Activated gamma-delta T cell treated with anti-CD3 and anti-CD28 coated beads, Interleukin-2, amount 50 U/mL, for 16 hours (primary cell): Measurements from ENCODE around the gene CACNG3.
"Not testable (repeated sequence)": the region's sequence is repeated elsewhere in the genome, so short reads cannot be mapped to it uniquely, and the experiment has no call there.

Source experiments
- DNase-seq: peaks from one replicate; pipeline ENCODE4 v3.0.0-alpha.2; 2020; ENCODE audit warnings: low read depth

CACNG3 gene

DNA sequence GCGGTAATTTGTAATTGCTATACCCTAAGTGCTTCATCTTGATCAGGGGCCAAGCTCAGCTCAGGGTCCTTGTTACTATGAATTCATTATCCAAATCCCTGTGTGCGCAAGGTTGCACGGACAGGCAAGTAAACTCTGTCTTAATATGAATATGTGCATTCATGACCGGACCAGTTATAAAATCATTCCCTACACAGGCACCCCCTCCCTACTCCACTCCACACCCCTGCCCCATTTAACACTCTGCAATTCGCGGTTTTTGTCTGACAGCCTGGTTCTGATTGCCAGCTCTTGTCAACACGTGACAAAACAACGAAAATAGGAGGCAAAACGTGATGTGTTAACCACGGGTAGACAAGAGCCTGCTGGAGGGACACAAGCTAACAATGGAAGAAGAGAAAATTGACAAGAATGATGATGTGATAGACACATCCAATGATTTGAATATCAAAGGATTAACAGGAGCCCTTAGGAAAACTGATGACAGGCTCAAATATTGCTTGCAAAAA, 76.5 kb downstream of the CACNG3 start:
- no peak for DNase-seq

DNA sequence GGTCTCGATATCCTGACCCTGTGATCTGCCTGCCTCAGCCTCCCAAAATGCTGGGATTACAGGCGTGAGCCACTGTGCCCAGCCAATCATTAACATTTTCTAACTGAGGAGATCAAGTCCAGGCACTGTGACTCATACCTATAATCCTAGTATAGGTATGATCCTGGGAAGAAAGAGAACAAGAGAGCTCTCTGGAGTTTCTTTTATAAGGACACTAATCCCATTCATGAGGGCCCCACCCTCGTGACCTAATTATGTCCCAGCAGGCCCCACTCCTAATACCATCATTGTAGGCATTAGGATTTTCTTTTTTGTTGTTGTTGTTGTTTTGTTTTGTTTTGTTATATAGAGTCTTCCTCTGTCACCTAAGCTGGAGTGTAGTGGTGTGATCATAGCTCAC, 80.4 kb downstream of the CACNG3 start:
- no peak for DNase-seq

DNA sequence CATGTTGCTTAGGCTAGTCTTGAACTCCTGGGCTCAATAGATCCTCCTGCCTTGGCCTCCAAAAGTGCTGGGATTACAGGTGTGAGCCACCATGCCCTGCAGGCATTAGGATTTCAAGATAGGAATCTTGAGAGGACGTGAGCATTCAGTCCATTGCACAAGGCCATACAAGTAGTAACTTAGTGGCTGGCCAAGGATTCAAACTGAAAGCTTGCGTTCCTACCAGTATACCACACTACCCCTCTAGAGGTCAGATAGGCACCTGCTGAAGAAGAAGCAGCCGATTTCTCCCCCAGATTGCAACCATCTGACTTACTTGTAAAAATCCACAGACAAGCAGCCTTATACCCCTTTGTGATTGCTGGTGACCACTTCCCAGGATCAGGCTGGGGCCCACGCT, 80.9 kb downstream of the CACNG3 start:
- DNase-seq: no peak

DNA sequence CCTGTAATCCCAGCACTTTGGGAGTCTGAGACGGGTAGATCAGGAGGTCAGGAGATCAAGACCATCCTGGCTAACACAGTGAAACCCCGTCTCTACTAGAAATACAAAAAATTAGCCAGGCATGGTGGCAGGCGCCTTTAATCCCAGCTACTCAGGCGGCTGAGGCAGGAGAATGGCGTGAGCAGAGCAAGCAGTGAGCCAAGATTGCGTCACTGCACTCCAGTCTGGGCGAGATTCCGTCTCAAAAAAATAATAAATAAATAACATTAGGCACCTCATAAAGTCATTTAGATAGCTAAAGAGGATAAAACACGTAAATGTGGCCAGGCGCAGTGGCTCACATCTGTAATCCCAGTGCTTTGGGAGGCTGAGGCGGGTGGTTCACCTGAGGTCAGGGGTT, 87.7 kb downstream of the CACNG3 start:
- DNase-seq: not testable (repeated sequence)

DNA sequence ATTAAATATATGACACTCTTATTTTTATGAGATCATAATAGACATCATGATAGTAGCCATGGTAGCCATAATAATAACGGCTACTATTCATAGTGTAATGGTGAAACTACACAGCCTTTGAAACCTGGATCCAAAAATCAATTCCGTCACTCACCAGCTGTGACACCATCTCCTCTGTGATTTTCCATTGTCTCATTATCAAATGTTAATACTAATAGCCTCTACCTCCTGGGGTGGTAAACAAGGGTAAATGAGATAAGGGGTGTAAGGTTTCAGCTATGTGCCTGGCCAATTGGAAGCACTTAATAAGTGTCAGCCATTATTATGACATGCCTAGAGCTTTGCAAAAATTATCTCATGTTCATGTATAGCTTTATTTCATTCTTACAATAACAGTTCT, 88.6 kb downstream of the CACNG3 start:
- DNase-seq: no peak

DNA sequence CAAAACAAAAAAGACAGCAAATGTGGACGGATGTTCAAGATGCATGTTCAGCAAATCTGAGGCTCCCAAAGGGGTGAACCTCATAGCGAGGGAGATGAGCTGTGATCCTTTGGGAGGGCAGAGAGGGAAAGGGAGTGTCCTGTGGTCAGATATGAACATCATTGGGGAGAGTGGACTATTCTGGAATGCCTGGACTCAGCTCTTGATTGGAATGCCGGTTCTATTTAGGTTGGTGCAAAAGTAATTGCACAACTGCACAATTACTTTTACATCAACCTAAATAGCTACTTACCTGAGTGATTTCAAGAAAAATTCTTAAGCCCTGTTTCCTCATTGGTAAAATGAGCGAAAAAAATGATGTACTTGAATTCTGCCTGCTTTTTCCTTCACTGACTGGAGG, 89.6 kb downstream of the CACNG3 start:
- no peak for DNase-seq

DNA sequence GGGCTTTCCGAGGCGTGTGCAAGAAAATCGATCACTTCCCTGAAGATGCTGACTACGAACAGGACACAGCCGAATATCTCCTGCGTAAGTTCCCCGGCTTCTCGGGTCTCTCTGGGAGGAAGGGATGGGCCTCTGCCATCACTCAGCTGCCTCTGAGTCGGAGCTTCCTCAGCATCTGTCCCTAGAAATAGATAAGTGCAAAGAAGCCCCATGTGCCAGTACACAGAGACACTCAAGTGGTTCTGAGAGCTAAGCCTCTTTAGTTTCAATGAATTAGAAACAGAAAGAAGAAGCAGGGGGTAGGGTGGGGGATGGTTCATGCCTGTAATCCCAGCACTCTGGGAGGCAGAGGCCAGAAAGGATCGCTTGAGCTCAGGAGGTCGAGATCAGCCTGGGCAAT, 90.6 kb downstream of the CACNG3 start:
- no peak for DNase-seq

DNA sequence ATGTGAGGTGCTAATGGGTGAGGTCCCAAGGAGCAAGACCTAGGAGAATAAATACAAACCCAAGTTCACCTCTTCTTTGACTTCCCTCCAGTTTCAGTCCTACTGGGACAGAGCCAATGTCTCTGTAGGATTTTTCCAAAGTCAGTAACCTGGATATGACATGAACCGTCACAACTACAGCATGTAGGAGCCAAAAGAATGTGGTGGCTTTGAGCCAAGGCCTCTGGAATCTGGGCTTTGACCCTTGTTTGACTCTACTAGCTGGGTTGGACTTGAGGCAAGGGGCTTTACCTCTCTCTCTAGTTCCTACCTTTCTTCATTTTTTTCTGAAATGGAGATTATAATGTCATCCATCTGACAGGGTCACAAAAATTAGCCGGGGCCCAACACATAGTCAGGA, 91.4 kb downstream of the CACNG3 start:
- no peak for DNase-seq

DNA sequence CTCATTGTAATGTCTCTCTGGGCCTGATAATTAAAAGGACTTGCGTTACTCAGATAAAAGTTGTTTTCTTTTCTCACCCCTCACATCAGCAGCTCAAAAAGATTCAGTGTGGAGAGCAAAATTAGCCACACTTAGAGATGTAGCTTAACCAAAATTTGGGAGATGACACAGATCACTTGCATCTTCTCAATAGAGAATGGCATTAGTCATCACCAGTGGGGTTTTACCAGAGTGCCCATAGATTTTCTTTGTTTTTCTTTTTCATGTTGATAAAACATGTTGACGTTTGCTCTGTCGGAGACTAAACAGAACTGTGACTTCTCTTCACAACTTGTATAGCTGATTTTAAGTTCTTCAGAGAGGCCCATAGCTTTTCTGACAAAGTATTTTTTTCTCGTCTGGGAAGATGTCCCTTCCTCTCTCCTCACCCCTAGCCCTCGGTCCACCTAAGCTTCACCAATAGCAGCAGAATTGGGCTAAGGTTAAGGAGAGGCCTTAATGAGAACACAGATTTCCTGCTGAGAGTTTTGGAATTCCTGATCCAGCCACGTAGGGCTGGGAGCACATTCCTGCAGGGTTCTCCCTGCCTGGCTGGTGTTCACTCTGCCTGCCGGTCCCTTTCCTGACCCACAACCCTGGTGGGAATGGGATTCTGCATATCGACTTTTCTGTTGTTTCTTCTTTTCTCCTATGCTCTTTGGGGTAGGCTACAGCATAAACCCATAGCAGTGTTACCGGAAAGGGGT, 92.6 kb downstream of the CACNG3 start:
- DNase-seq: no peak

DNA sequence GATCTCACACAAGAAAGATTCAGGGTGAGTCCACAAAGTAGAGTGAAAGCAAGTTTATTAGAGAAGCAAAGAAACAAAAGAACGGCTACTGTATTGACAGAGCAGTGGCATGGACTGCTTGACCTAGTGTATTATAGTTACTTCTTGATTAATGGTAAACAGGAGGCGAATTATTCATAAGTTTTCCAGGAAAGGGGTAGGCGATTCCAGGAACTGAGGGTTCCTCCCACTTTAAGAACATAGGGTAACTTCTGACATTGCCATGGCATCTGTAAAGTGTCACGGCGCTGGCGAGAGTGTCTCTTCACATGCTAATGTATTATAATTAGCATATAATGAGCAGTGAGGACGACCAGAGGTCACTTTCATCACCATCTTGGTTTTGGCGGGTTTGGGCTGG, 93.2 kb downstream of the CACNG3 start:
- no peak for DNase-seq

DNA sequence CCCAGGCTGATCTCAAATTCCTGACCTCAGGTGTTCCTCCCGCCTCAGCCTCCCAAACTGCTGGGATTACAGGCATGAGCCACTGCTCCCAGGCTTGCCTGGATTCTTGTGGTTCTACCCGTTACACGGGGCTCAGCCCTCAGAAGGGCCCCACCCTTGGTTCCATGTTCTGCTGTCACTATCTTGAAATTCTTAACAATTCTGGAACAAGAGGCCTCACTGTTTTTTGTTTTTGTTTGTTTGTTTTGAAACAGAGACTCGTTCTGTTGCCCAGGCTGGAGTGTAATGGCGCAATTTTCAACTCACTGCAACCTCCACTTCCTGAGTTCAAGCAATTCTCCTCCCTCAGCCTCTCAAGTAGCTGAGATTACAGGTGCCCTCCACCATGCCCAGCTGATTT, 96.6 kb downstream of the CACNG3 start:
- DNase-seq: no peak

DNA sequence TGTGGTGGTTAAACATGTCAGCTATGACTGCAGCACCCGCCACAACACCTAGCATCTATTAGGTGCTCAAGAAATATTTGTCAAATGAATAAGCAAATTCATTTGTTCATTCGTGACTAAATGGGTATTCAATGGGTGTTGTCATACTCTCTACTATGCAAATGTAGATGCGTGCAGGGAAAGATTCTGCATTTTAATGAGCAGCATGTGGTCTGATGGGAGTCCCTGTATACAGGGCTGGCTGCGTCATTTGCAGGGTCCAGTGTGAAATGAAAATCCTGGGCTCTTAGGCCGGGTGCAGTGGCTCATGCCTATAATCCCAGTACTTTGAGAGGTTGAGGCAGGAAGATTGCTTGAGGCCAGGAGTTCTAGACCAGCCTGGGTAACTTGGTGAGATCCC, 97.5 kb downstream of the CACNG3 start:
- DNase-seq: no peak

DNA sequence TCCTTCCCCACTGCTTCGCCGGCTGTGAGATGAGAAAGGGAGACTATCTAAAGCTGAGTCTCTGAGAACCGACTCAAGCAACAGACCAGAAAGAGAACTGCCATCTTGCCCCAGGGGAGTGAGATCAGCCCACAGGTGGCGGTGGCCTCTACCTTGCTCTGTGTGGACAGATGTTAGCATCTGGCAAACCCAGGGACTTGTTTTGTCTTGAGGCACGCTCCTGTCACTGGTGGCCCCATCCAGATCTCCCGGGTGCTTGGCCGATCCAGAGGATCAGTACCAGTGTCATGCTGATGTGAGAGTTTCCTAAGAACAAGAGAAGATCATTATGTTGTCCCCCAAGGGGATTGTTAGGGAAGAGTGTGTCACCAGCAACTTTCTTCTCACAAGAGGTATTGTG, 101.4 kb downstream of the CACNG3 start:
- DNase-seq: no peak

DNA sequence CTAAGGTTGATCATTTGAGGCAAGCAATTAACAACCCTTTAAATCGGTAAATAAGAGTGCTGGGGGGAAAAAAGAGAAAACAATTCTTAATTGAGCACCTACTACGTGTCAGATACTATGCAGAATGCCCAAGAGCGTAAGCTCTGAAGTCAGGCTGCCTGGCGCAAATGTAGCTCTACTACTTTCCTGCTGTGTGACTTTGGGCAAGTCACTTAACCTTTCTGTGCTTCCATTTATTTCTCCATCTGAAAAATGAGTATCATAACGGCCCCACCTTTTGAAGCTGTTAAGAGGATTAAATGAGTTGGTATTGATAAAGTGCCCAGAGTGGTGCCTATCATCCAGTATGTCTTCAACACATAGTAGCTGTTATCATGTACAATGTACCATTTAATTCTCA, 102.0 kb downstream of the CACNG3 start:
- no peak for DNase-seq

DNA sequence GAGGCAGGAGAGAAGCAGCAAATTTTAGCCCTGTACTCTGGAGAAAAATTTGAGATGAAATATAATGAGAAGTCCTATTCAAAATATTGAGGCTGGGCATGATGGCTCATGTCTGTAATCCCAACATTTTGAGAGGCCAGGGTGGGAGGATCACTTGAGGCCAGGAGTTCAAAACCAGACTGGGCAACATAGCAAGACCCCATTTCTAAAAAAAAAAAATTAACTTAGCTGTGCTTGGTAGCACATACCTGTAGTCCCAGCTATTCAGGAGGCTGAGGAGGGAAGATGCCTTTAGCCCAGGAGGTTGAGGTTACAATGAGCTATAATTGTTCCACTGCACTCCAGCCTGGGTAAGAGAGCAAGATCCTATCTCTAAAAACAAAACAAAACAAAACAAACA, 103.4 kb downstream of the CACNG3 start:
- DNase-seq: no peak

DNA sequence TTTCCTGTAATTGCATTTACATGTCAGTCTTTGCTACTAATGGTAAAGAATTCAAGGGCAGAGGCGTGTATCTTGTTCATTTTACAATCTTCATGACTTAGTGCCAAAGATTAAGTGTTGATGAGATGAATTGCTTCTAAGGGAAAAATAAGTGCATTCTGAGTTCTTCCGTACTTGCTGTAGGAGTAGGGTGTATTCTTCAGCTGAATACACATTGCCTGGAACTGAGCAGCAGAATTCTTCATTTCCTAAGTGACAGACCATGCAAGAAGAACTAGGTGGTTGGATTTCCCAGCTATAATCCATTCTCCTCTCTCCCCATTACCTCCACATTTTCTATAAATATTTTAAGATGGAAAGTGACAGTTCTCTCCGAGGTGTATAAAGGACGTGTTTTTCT, 104.8 kb downstream of the CACNG3 start:
- DNase-seq: no peak

DNA sequence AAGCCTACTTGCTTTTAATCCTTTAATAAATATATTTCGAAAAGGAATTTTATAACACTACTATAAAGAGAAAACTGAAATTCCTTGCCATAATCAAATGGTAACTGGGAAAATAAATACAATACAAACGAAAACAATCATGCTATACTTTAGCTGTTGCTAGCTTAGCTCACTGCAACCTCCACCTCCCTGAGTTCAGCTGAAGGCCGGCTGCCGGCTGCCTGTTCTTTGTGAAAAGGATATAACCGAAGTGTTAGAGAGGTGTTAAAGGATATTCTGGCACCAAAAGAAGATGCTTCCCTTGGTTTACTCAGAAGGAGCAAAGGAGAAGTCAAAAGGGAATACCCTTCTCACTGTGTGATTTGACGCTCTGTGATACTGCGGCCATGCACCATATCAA, 108.5 kb downstream of the CACNG3 start:
- DNase-seq: no peak

DNA sequence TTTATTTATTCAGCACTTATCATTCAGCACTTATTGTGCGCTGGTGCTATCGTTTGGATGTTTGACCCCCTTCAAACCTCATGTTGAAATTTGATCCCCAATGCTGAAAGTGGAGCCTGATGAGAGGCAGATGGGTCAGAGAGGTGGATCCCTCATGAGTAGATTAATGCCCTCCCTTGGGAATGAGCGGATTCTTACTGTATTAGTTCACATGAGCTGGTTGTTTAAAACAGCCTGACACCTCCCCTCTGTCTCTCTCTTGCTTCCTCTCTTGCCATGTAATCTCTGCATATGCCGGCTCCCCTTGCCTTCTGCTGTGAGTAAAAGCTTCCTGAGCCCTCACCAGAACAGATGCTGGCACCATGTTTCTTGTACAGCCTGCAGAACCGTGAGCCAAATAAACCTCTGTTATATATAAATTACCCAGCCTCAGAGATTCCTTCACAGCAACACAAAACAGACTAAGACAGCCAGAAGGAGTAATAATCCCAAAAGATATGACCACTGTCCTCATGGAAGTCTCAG, 111.1 kb downstream of the CACNG3 start:
- DNase-seq: no peak

DNA sequence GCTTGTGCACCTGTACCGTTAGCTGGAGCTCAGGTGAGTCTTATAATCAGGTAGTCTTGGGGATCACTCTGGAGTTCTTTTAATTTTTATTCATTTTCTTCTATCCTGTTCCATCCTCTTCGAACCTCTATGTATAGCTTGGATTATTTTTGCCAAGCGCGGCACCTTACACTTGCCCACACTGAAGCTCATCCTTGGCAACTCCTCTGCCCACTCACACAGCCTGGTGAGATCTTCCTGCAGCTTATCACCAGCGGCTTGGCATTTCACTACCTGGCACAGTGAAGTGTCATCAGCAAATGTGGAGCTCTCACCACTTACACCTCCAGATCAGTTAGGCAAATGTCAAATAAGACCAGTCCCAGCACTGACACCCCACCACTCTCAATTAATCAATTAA, 116.7 kb downstream of the CACNG3 start:
- no peak for DNase-seq

DNA sequence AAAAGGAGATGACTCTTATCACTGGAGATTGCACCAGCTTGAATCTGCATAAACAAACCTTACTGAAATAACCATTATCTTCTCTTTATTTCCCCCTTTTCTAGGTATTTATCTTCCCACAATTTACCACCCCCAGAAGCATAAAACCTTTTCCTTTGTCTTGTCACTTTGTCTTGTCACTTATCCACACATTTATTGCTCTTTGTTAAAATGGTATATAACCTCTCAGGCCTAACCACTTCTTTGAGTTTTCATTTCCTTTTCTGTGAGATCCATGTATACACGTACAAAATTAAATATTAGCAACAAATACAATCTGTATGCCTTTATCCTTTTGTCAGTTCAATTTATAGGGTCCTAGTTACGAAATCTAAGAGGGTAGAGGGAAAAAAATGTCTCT, 122.9 kb downstream of the CACNG3 start:
- DNase-seq: no peak

DNA sequence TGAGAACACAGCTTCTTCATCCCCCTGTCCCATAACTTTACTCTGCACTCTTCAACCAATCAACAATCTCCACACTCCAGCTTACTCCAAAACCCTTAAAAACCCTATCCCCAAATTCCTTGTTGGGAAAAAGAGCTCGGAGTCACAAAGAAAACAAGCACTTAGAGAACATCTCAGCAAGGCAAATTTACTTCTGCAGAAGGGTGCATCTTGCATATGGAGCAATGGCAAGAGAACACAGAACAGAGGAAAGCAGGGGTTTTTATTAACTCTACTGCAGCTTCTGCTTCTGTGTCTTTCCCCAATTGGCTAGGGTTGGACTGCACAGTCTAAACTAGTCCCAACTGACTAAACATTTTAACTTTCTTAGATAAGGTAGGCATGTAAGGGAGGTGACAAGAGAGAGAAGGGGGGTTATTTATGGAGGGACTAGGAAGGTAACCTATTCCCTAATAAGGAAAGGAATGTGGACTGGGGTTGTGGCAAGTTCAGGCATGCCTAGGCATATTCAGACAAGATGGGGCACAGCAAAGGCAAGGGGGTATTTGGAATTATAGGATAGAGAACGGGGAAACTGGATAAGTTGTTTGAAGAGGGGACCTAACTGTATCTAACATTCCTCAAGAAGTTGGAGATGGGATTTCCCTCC, 125.5 kb downstream of the CACNG3 start:
- DNase-seq: no peak

DNA sequence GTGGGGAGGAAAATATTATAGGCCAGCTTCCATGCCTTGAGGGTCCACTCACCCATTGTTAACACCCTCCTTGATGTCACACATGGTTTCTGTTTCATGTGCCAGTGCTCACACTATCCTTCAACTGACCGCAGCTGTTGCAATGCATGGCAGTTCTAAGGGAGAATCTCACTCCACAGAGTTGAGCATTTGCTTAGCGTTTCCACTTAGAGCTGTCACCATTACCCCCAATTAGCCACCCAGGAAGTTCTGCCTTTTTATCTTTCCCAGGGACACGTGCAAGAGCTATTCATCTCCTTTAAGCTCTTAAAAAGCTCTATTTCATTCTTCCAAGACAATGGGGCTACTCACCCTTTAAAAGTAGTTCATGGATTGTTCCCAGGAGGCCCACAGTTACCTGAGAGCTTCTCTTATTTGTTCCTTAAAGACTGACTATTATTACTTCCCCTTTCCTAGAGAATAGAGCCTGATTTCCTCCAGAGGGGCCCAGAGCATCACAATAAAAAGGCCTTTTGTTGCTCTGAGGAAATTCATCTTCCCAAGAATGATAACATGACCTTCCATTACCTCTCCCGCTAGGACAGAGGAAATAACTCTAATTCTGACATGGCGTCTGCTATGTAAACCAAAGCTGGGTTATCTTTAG, 126.8 kb downstream of the CACNG3 start:
- DNase-seq: no peak

DNA sequence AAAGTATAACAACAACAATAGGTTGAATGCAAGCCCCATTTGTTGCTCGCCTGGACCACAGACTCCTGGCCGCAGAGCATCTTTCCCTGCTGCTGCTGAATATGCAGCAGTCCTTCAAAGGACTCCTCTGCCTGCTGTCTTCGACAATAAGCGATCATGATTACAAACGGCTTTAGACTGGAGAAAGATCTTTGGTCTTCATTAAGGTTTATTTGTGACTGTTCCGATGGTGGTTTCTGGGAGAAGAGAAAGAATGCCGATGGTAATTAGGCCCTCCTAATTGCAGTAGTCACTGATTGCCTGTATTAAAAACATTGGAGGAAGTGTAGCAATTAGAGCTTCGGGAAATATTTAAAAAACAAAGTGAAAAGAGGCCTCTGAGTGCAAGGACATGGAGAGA, 138.2 kb downstream of the CACNG3 start:
- no peak for DNase-seq
